NCI-H2196 (cell line): ENCODE results near the gene CD38.

Source experiments
- DNase-seq: peaks from one replicate; lab custom pipeline; 2025; ENCODE audit not compliant: unreplicated experiment; lab: John Stamatoyannopoulos, UW

The CD38 gene

DNA sequence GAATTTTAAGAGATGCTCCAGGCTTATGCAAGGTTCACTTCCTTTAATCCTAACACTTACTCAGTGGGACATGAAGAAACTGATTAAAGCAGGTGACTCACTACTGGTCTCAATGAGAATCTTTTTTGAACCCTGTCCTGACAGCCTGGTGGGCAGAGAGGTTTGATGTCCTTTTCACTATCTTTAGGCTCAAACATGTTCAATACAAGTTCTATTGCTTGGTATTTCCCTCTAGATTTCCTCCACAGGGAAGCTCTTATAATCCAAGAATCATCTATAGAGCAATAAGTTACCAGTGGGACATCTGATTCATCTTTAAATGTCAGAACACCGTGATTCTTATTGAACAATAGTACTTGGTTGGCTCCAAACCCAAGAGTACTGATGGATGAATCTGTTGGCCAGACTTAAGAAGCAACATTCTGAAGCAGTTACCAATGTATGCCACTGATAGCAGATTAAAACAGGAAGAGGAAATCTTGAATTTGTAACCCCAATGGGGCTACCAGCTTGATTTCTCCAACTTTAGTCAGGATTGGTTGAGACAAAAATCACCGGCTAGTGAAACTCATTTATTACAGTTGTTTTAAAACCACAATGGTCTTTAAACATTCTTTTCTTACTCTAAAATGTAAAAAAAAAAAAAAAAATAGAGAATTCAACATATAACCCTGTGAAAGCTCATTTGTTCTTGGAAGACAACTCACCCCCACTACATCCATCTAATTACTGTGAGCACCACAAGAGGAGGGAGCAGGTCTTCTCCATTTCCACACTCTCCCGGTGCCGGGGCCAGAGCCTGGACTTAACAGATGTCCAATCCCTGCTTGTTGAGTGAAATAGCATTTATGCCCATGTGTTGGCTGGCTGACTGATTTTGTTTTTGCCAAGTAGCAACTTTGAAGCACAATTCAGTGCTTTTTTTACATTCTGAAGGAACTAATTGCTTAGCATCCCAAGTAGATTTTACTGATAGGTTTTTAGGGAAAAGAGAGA lies 117.1 kb downstream of the CD38 start:
- DNase-seq = no peak

GRCh38 chr4:15897577-15897976 lies 119.4 kb downstream of the CD38 start:
- no peak for DNase-seq

- DNase-seq = no peak
Observed at GRCh38 chr4:15898902-15899301, 120.8 kb downstream of the CD38 start.

DNA sequence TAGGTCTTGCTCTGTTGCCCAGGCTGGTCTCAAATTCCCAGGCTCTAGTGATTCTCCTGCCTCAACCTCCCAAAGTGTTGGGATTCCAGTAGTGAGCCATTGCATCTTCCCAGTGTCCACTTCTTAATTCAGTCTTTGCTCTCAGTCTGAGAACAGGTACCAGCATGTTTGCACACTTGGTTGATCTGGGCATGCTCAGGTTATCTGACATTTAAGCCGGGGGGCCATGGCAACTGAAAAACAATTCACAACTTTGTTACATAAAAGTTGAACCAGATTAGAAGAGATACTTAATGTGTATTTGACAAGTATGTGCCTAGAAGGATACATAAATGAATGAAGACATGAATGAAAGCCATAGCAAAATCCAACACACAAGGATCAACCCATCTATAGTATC lies 121.4 kb downstream of the CD38 start:
- no peak for DNase-seq

DNA sequence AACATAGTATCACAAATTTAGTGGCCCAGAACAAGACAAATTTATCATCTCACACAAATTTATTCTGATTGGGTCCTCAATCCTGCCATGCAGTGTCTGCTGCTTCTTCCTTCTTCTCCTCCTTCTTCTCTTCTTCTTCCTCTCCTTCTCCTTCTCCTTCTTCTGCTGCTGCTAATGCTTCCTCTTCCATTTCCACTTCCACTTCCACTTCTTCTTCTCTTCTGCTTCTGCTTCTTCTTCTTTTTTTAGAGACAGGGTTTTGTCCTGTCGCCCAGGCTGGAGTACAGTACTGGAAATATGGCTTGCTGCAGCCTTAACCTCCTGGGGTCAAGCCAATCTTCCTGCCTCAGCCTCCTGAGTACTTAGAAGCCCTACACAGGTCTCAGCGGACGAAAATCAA lies 122.9 kb downstream of the CD38 start:
- no peak for DNase-seq

- DNase-seq = no peak
Observed at GRCh38 chr4:15901998-15902397, 123.9 kb downstream of the CD38 start.

- DNase-seq = no peak
Observed at GRCh38 chr4:15902746-15903145, 124.6 kb downstream of the CD38 start.
